HEK293 (cell line): Measurements from ENCODE around the gene CTSH.

ENCODE experiments used
- CTCF ChIA-PET: fragments of 350-600 bp; formaldehyde crosslinking; extraction: SDS; loops from one replicate; lab custom pipeline; 2021; ENCODE audit warnings: antibody characterized with exemption; lab: Yijun Ruan, JAX
- POLR2A ChIA-PET: fragments of 300-600 bp; formaldehyde crosslinking; extraction: SDS; loops from one replicate; lab custom pipeline; 2020; ENCODE audit warnings: antibody characterized with exemption, inconsistent platforms; lab: Yijun Ruan, JAX
- H3K27ac ChIP-seq: fragments of 200-500 bp; sonication (Bioruptor generic); 2 replicates; pipeline ENCODE4 v1.5.1; 2014; ENCODE audit warnings: low read depth, low read length, control low read depth, inconsistent platforms; ENCODE audit errors: extremely low read depth
- H3K36me3 ChIP-seq, 2 experiments: fragments of 200-500 bp in 1 of 2; sonication (Bioruptor generic) in 1 of 2; 1 replicate in 1 of 2; 2 replicates in 1 of 2; pipeline ENCODE4 v1.5.1; 2014 to 2017; ENCODE audit warnings: inconsistent platforms in 2 of 2, low read length in 2 of 2; ENCODE audit not compliant: control insufficient read depth in 2 of 2, insufficient read depth in 1 of 2
- H3K4me1 ChIP-seq: fragments of 200-500 bp; sonication (Bioruptor generic); 2 replicates; pipeline ENCODE4 v1.5.1; 2014; ENCODE audit warnings: mild to moderate bottlenecking, low read length, inconsistent platforms; ENCODE audit not compliant: control insufficient read depth, insufficient read depth
- H3K4me3 ChIP-seq: 2 replicates; pipeline ENCODE4 v1.5.1; 2011; ENCODE audit warnings: low read depth, mild to moderate bottlenecking, control low read depth, low read length, moderate library complexity
- H3K9me3 ChIP-seq: fragments of 200-500 bp; sonication (Bioruptor generic); 2 replicates; pipeline ENCODE4 v1.5.1; 2014; ENCODE audit warnings: low read depth, low read length, inconsistent platforms; ENCODE audit not compliant: control insufficient read depth, insufficient read depth
- KLF16 ChIP-seq: fragments of 450-650 bp; formaldehyde crosslinking; IDR thresholded peaks from 2 replicates; pipeline ENCODE4 v1.5.1; 2017; ENCODE audit warnings: missing biosample characterization, missing genetic modification characterization
- KLF7 ChIP-seq: fragments of 450-650 bp; formaldehyde crosslinking; IDR thresholded peaks from 2 replicates; pipeline ENCODE4 v1.5.1; 2016; ENCODE audit warnings: missing biosample characterization, missing genetic modification characterization, borderline replicate concordance
- PRDM1 ChIP-seq: fragments of 450-650 bp; formaldehyde crosslinking; IDR thresholded peaks from 2 replicates; pipeline ENCODE4; 2016; ENCODE audit warnings: missing biosample characterization, missing genetic modification characterization
- RBAK ChIP-seq: fragments of 450-650 bp; formaldehyde crosslinking; IDR thresholded peaks from 2 replicates; pipeline ENCODE4 v1.5.1; 2016; ENCODE audit warnings: missing biosample characterization, missing genetic modification characterization
- REST ChIP-seq: fragments of 450-650 bp; formaldehyde crosslinking; IDR thresholded peaks from 2 replicates; pipeline ENCODE4 v1.5.1; 2016; ENCODE audit warnings: missing biosample characterization, missing genetic modification characterization
- ZBTB11 ChIP-seq: fragments of 450-650 bp; formaldehyde crosslinking; conservative IDR thresholded peaks from 2 replicates; pipeline ENCODE4 v1.5.1; 2016; ENCODE audit warnings: low read depth, missing biosample characterization, missing genetic modification characterization
- ZBTB26 ChIP-seq: fragments of 450-650 bp; formaldehyde crosslinking; optimal IDR thresholded peaks from 2 replicates; pipeline ENCODE3; 2016; ENCODE audit warnings: missing biosample characterization, mild to moderate bottlenecking, missing genetic modification characterization
- ZBTB7A ChIP-seq: fragments of 450-650 bp; formaldehyde crosslinking; IDR thresholded peaks from 2 replicates; pipeline ENCODE4 v1.5.1; 2016; ENCODE audit warnings: low read depth, missing biosample characterization, missing genetic modification characterization
- ZNF510 ChIP-seq: fragments of 450-650 bp; formaldehyde crosslinking; IDR thresholded peaks from 2 replicates; pipeline ENCODE4 v1.5.1; 2018; ENCODE audit warnings: mild to moderate bottlenecking, missing genetic modification characterization, missing biosample characterization; ENCODE audit not compliant: insufficient replicate concordance
- ZNF518A ChIP-seq: fragments of 450-650 bp; formaldehyde crosslinking; conservative IDR thresholded peaks from 2 replicates; pipeline ENCODE4 v1.5.1; 2016; ENCODE audit warnings: low read depth, missing biosample characterization, missing genetic modification characterization
- ZNF530 ChIP-seq: fragments of 450-650 bp; formaldehyde crosslinking; IDR thresholded peaks from 2 replicates; pipeline ENCODE4 v1.5.1; 2016; ENCODE audit warnings: low read depth, missing biosample characterization, missing genetic modification characterization
- ZNF645 ChIP-seq: fragments of 450-650 bp; formaldehyde crosslinking; IDR thresholded peaks from 2 replicates; pipeline ENCODE4; 2016; ENCODE audit warnings: missing biosample characterization, missing genetic modification characterization
- ZNF660 ChIP-seq: fragments of 450-650 bp; IDR thresholded peaks from 2 replicates; pipeline ENCODE4 v1.5.1; 2018; ENCODE audit warnings: missing biosample characterization, mild to moderate bottlenecking, missing genetic modification characterization
- ZNF701 ChIP-seq: fragments of 450-650 bp; formaldehyde crosslinking; IDR thresholded peaks from 2 replicates; pipeline ENCODE4 v1.5.1; 2016; ENCODE audit warnings: missing biosample characterization, missing genetic modification characterization
- ZNF791 ChIP-seq: fragments of 450-650 bp; formaldehyde crosslinking; IDR thresholded peaks from 2 replicates; pipeline ENCODE4 v1.5.1; 2016; ENCODE audit warnings: missing biosample characterization, missing genetic modification characterization

The CTSH gene

GRCh38 chr15:78968114-78968513 is 23.3 kb upstream of the CTSH start:
- ChIA-PET CTCF (interaction anchor here (0.5 to 3.3 kb wide), 11 partner anchors 10 to 1285 kb away, joined by 3 to 36 read pairs (median 4); no protein-coding TSS in a partner anchor), POLR2A (no interaction called here)
- Histone ChIP-seq H3K9me3 (no peaks in the 10 kb centered on the region), H3K36me3 (no peaks in the 10 kb centered on the region), H3K4me3 (no peak overlapping the region), H3K4me1 (no peaks in the 10 kb centered on the region), H3K27ac (no peak overlapping the region)
- TF ChIP-seq REST (tag by site-specific recombination) = no peak
- TF ChIP-seq ZNF510 (tag by site-specific recombination) = no peak
- no peak for TF ChIP-seq ZNF660
- TF ChIP-seq ZBTB26 (tag by site-specific recombination) = no peak
- no peak for TF ChIP-seq ZNF530 (tag by site-specific recombination)
- no peak for TF ChIP-seq PRDM1 (tag by site-specific recombination)
- TF ChIP-seq RBAK (tag by site-specific recombination) = no peak
- no peak for TF ChIP-seq ZNF701 (tag by site-specific recombination)
- TF ChIP-seq KLF16 (tag by site-specific recombination) = no peak
- TF ChIP-seq KLF7 (tag by site-specific recombination) = no peak
- TF ChIP-seq ZNF791 (tag by site-specific recombination) = no peak
- no peak for TF ChIP-seq ZNF645 (tag by site-specific recombination)
- no peak for TF ChIP-seq ZNF518A (tag by site-specific recombination)
- no peak for TF ChIP-seq ZBTB7A (tag by site-specific recombination)
- no peak for TF ChIP-seq ZBTB11 (tag by site-specific recombination)
